Measurements from ENCODE around the gene CASTOR1. TPM values are rescaled to one million over a fixed set of nuclear protein-coding genes. Genes with fewer than 3 reads are reported as not detected.

The CASTOR1 gene
- total and polyA plus RNA-seq, 2 donors (not counting 3 experiments of a cell fraction or from before 2014, with no cell fraction given), result 8.1 to 26.8 TPM

- H3K9me1 ChIP-seq (replicated peaks; ENCODE audit: control insufficient read depth, extremely low read depth, insufficient read depth, low read length), result no peaks in the 10 kb centered on the region
- no peak overlapping the region for H2AFZ ChIP-seq (ENCODE audit: low read depth, low read length)
- H4K20me1 ChIP-seq (replicated peaks; ENCODE audit: control insufficient read depth, extremely low read depth, insufficient read depth, low read length), result no peaks in the 10 kb centered on the region
- no peak overlapping the region for H3K4me3 ChIP-seq (replicated peaks in 1 of 3; ENCODE audit: insufficient read depth in 1 of 3, low read depth in 1 of 3, low read length in 3 of 3)
- no peaks in the 10 kb centered on the region for H3K27me3 ChIP-seq (ENCODE audit: control insufficient read depth in 2 of 2, insufficient read depth in 2 of 2, low read length in 2 of 2)
- peaks cover 21% of the 10 kb centered on the region for H3K4me1 ChIP-seq (ENCODE audit: control insufficient read depth, extremely low read depth, insufficient read depth, low read length)
- FAIRE-seq (no peak), DNase-seq (ENCODE audit: low read depth, low spot score) (no peak)
- no peak overlapping the region for H3K9ac ChIP-seq (replicated peaks; ENCODE audit: extremely low read depth, insufficient read depth, low read length)
- no TSS peak for BruUV-seq (replicated peaks)
- intact Hi-C loops (cut with micrococcal nuclease) (no loop called here), dilution Hi-C loops (cut with MboI; ENCODE audit: extremely low pct_ligation_motif_present, low sequenced_read_pairs) (no loop called here)
- no peak overlapping the region for H3K27ac ChIP-seq (ENCODE audit: insufficient read depth, low read depth, low read length)
- H3K36me3 ChIP-seq (ENCODE audit: control insufficient read depth in 2 of 2, extremely low read depth in 1 of 2, insufficient read depth in 2 of 2, low read length in 2 of 2), result peaks cover 0 to 5% of the 10 kb centered on the region in 2 experiments
- no peak overlapping the region for H3K4me2 ChIP-seq (ENCODE audit: insufficient read depth, low read length)
- no peaks in the 10 kb centered on the region for H3K79me2 ChIP-seq (ENCODE audit: control insufficient read depth, insufficient read depth, low read length)
- no peak for TF ChIP-seq CTCF (IDR thresholded peaks at IDR 0.05; ENCODE audit: extremely low read depth in 1 of 2, insufficient read depth in 1 of 2, low read depth in 1 of 2, low read length in 2 of 2)
- no peak for TF ChIP-seq JUN (IDR thresholded peaks at IDR 0.05; ENCODE audit: borderline replicate concordance, insufficient read depth, insufficient read length, low read depth)
- no peak for TF ChIP-seq POLR2AphosphoS5 (IDR thresholded peaks at IDR 0.05; ENCODE audit: insufficient read depth, low read depth, low read length)
- no peak for TF ChIP-seq FOS (IDR thresholded peaks at IDR 0.05; ENCODE audit: borderline replicate concordance, insufficient read depth, low read length)
- TF ChIP-seq GATA2 (IDR thresholded peaks at IDR 0.05; ENCODE audit: insufficient read depth, insufficient read length, low read depth, low read length), result no peak
- TF ChIP-seq MAX (IDR thresholded peaks at IDR 0.05; ENCODE audit: insufficient read depth, insufficient read length), result no peak
- no peak for TF ChIP-seq MYC (IDR thresholded peaks at IDR 0.05; ENCODE audit: low read depth, low read length)
- no peak for TF ChIP-seq POLR2A (IDR thresholded peaks at IDR 0.05; ENCODE audit: low read depth, low read length)
- TF ChIP-seq EZH2 (IDR thresholded peaks at IDR 0.05; ENCODE audit: borderline replicate concordance, low read depth, low read length, severe bottlenecking), result no peak
- POLR2A ChIA-PET, result no interaction called here
- CTCF ChIA-PET, result interaction anchor here (0.7 to 4.4 kb wide), 6 partner anchors 7 to 42 kb away, joined by 3 to 61 read pairs (median 4); partner anchors contain the start of gene TBC1D10A
- no peaks in the 10 kb centered on the region for H3K9me3 ChIP-seq (replicated peaks; ENCODE audit: control insufficient read depth, insufficient read depth, low read length)
These were observed 3.5 kb downstream of the CASTOR1 start for GRCh38 chr22:30285846-30286200.

All from endothelial cell of umbilical vein (primary cell).